NCI-H524 treated with DMSO at 0.1 percent for 48 hours (cell line): Measurements from ENCODE around the gene GARS1.

Source experiments
- DNase-seq: peaks from one replicate; lab custom pipeline; 2025; lab: John Stamatoyannopoulos, UW

GARS1 gene

DNA sequence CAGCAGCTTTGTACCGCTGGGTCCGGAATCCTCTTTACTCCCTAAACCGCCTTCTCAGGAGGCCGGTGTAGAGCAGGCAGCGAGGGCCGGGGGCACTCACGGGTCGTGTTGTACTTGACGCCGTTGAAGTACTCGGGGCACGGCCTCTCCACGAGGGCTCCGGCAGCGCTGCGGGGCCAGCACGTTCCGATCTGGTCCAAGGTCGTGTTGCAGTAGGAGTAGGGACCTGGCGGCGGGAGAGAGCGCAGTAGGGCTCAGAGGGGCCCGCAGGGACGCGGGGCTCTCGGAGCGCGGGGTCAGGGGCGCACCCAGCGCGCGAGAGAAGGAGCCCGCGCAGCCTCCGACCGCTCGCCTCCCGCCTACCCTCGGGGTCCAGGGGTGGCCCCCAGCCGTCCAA is 87.1 kb downstream of the GARS1 start:
- no peak for DNase-seq

DNA sequence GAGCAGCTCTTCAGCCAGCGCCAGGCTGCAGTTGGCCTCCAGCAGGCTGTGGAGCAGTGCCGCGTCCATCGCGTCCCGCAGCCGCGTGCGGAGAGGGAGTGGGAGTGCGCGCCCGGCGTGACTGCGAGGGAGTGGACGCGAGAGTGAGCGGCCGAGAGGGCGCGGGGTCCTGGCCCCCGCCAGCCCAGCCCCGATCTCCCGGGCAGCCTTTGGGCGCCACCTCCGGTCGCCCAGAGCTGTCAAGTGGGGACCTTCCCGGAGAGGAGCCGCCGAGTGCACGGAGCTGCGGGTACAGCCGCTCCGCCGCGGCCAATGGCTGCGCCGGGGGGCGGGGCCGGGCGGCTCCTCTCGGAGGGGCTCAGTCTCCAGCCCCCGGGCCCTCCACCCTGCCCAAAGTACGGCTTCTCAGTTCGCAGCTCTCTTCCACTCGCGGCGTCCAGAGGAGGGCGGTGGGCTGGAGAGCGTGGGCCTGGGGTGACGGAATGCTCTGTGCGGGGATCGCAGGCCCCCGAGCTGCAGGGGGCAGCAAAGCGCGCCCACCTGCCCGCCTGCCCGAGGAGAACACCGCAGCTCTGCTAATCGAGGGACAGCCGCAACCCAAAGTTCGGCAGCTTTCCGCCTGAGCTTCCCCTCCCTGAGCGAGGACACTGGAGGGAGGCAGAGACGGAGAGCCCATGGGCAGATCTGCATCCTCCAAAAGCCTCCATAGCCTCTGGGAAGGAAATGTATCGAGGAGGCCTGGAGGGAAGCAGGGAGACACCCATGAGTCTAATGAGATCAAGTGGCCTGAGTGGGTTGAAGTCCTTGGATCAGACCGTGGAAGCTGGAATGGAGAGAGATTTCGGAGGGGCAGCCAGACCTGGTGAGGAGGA is 87.8 kb downstream of the GARS1 start, which contains the start of gene CRHR2:
CRHR2 (minus strand) TSS at position 245 of the 872 bp plus-strand sequence; CDS start at position 69, 176 bp downstream.
- no peak for DNase-seq

DNA sequence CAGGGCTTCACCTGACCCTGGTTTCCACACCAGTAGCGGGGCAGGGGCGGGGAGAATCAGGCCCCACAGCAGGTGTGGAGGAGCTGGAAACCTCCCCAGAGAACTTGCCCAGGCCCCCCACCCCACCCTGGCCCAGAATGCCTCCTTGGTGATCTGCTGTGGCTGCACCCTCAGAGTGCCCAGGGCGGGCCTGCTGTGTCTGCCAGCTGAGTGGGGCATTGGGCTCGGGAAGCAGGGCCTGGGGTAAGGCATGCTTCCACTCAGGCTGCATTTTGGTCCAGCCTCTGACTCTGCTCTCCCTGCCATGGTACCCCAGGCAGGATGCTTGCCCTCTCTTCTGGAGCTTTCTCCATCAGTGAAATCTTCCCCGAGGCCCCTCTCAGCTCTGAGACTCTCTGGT is 88.6 kb downstream of the GARS1 start:
- no peak for DNase-seq
